SK-N-SH treated with all-trans-retinoic acid at 6 μM for 48 hours (cell line): ENCODE results near the gene UNKL.

ENCODE experiments used
- ATAC-seq: fragments of 200-7000 bp; cut with Tn5 transposase; 3 replicates; pipeline ENCODE4 v1.9.1; 2020; ENCODE audit warnings: mild to moderate bottlenecking, moderate library complexity
- ARNTL ChIP-seq: fragments of 450-650 bp; formaldehyde crosslinking; IDR thresholded peaks from 2 replicates; pipeline ENCODE4 v1.5.0; 2020; ENCODE audit warnings: low read depth, mild to moderate bottlenecking, moderate library complexity, borderline replicate concordance
- BACH2 ChIP-seq: fragments of 250-450 bp; sonication (Bioruptor Pico); IDR thresholded peaks from 2 replicates; pipeline ENCODE4 v1.9.0; 2021; ENCODE audit warnings: mild to moderate bottlenecking, borderline replicate concordance
- CSDC2 ChIP-seq: fragments of 250-450 bp; sonication (Bioruptor Pico); IDR thresholded peaks from 2 replicates; pipeline ENCODE4 v1.5.0; 2020; ENCODE audit warnings: mild to moderate bottlenecking, moderate library complexity
- ESRRG ChIP-seq: fragments of 250-450 bp; sonication (Bioruptor Pico); IDR thresholded peaks from 2 replicates; pipeline ENCODE4 v1.6.1; 2021; ENCODE audit warnings: mild to moderate bottlenecking
- GLIS3 ChIP-seq: fragments of 250-450 bp; sonication (Bioruptor Pico); IDR thresholded peaks from 2 replicates; pipeline ENCODE4 v1.5.0; 2020; ENCODE audit warnings: mild to moderate bottlenecking, moderate library complexity
- OSR1 ChIP-seq: fragments of 250-450 bp; sonication (Bioruptor Pico); IDR thresholded peaks from 2 replicates; pipeline ENCODE4 v1.8.0; 2022; ENCODE audit warnings: moderate library complexity, mild to moderate bottlenecking, inconsistent platforms
- PPARA ChIP-seq: fragments of 250-450 bp; sonication (Bioruptor Pico); IDR thresholded peaks from 2 replicates; pipeline ENCODE4 v1.5.0; 2020; ENCODE audit warnings: mild to moderate bottlenecking, borderline replicate concordance
- SNAI2 ChIP-seq: fragments of 250-450 bp; sonication (Bioruptor Pico); IDR thresholded peaks from 2 replicates; pipeline ENCODE4 v1.5.0; 2020; ENCODE audit warnings: mild to moderate bottlenecking, moderate library complexity
- TOX ChIP-seq: fragments of 250-450 bp; sonication (Bioruptor Pico); IDR thresholded peaks from 2 replicates; pipeline ENCODE4 v1.8.0; 2021; ENCODE audit warnings: mild to moderate bottlenecking, moderate library complexity, borderline replicate concordance
- ZC3H10 ChIP-seq: fragments of 250-450 bp; sonication (Bioruptor Pico); IDR thresholded peaks from 2 replicates; pipeline ENCODE4 v1.5.1; 2021; ENCODE audit warnings: mild to moderate bottlenecking, moderate library complexity
- ZFP3 ChIP-seq: fragments of 250-450 bp; sonication (Bioruptor Pico); IDR thresholded peaks from 2 replicates; pipeline ENCODE4 v1.5.0; 2020; ENCODE audit warnings: mild to moderate bottlenecking, moderate library complexity
- ZFP30 ChIP-seq: fragments of 450-650 bp; formaldehyde crosslinking; IDR thresholded peaks from 2 replicates; pipeline ENCODE4 v1.5.0; 2022; ENCODE audit warnings: mild to moderate bottlenecking, moderate library complexity
- ZNF565 ChIP-seq: fragments of 450-650 bp; formaldehyde crosslinking; conservative IDR thresholded peaks from 2 replicates; pipeline ENCODE4 v1.5.0; 2020; ENCODE audit warnings: low read depth, mild to moderate bottlenecking, moderate library complexity
- ZNF70 ChIP-seq: fragments of 450-650 bp; formaldehyde crosslinking; IDR thresholded peaks from 2 replicates; pipeline ENCODE4 v1.5.0; 2020; ENCODE audit warnings: mild to moderate bottlenecking, moderate library complexity
- ZNF8 ChIP-seq: fragments of 450-650 bp; formaldehyde crosslinking; IDR thresholded peaks from 2 replicates; pipeline ENCODE4 v1.5.0; 2020; ENCODE audit warnings: mild to moderate bottlenecking, moderate library complexity
- TF ChIP-seq, protein P1 (sequence below): fragments of 250-450 bp; sonication (Bioruptor Pico); IDR thresholded peaks from 2 replicates; pipeline ENCODE4 v1.5.0; 2020; ENCODE audit warnings: mild to moderate bottlenecking, moderate library complexity
- TF ChIP-seq, protein P2 (sequence below): fragments of 250-450 bp; sonication (Bioruptor Pico); IDR thresholded peaks from 2 replicates; pipeline ENCODE4 v1.5.1; 2020; ENCODE audit warnings: low read depth, mild to moderate bottlenecking, moderate library complexity
- TF ChIP-seq, protein P3 (sequence below): fragments of 250-450 bp; sonication (Bioruptor Pico); IDR thresholded peaks from 2 replicates; pipeline ENCODE4 v1.8.0; 2021; ENCODE audit warnings: low read depth, mild to moderate bottlenecking, moderate library complexity, borderline replicate concordance
- TF ChIP-seq, protein P4 (sequence below): fragments of 250-450 bp; sonication (Bioruptor Pico); IDR thresholded peaks from 2 replicates; pipeline ENCODE4 v1.5.1; 2021; ENCODE audit warnings: mild to moderate bottlenecking, moderate library complexity
- TF ChIP-seq, protein P5 (sequence below): fragments of 250-450 bp; sonication (Bioruptor Pico); IDR thresholded peaks from 2 replicates; pipeline ENCODE4 v1.8.0; 2020; ENCODE audit warnings: mild to moderate bottlenecking, moderate library complexity, borderline replicate concordance

Gene UNKL

DNA sequence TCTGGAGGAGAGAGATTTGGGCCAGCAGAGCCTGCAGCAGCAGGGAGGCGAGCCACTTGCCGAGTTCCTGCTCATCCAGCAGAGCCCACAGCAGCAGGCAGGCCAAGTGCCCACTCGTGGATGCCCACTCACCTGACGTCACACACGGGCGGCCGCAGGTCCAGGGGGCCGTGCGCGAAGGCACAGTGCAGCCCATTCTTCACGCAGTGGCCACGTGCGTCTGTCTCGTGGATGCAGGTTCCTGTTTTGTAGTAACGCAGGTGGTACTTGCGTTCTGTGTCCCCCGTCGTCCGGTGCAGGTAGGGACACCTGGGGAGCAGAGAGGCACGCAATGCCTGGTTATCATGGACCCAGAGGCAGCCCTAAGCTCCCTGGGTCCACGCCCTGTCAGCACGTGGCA is 11.5 kb downstream of the UNKL start:
- ATAC-seq, result no peak
- TF ChIP-seq GLIS3 (CRISPR knock-in tag) (no peak), BACH2 (CRISPR knock-in tag) (no peak), PPARA (CRISPR knock-in tag) (no peak), ESRRG (no peak), ZNF565 (CRISPR knock-in tag) (no peak), CSDC2 (no peak), ZNF8 (CRISPR knock-in tag) (no peak)
- TF ChIP-seq, protein P1, sequence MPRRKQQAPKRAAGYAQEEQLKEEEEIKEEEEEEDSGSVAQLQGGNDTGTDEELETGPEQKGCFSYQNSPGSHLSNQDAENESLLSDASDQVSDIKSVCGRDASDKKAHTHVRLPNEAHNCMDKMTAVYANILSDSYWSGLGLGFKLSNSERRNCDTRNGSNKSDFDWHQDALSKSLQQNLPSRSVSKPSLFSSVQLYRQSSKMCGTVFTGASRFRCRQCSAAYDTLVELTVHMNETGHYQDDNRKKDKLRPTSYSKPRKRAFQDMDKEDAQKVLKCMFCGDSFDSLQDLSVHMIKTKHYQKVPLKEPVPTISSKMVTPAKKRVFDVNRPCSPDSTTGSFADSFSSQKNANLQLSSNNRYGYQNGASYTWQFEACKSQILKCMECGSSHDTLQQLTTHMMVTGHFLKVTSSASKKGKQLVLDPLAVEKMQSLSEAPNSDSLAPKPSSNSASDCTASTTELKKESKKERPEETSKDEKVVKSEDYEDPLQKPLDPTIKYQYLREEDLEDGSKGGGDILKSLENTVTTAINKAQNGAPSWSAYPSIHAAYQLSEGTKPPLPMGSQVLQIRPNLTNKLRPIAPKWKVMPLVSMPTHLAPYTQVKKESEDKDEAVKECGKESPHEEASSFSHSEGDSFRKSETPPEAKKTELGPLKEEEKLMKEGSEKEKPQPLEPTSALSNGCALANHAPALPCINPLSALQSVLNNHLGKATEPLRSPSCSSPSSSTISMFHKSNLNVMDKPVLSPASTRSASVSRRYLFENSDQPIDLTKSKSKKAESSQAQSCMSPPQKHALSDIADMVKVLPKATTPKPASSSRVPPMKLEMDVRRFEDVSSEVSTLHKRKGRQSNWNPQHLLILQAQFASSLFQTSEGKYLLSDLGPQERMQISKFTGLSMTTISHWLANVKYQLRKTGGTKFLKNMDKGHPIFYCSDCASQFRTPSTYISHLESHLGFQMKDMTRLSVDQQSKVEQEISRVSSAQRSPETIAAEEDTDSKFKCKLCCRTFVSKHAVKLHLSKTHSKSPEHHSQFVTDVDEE (CRISPR knock-in tag), result no peak

DNA sequence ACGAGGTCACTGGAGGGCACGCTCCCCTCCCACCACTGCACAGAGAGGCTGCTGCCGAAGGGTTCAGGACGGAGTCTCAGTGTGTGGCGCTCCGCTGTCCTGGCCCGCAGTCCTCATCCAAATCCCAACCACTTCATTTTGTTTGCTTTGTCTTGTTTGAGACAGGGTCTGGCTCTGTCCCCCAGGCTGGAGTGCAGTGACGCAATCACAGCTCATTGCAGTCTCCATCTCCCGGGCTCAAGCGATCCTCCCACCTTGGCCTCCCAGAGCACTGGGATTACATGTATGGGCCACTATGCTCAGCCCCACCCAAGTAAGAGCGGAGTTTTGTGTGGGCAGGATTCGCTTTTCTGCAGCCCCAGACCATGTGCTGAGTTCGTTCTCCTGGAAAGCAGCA is 12.7 kb downstream of the UNKL start:
- ATAC-seq, result no peak
- TF ChIP-seq ARNTL, result no peak
- TF ChIP-seq ZC3H10 (CRISPR knock-in tag), result no peak
- TF ChIP-seq, protein P1 (CRISPR knock-in tag), result no peak
- no peak for TF ChIP-seq SNAI2 (CRISPR knock-in tag)
- TF ChIP-seq, protein P2, sequence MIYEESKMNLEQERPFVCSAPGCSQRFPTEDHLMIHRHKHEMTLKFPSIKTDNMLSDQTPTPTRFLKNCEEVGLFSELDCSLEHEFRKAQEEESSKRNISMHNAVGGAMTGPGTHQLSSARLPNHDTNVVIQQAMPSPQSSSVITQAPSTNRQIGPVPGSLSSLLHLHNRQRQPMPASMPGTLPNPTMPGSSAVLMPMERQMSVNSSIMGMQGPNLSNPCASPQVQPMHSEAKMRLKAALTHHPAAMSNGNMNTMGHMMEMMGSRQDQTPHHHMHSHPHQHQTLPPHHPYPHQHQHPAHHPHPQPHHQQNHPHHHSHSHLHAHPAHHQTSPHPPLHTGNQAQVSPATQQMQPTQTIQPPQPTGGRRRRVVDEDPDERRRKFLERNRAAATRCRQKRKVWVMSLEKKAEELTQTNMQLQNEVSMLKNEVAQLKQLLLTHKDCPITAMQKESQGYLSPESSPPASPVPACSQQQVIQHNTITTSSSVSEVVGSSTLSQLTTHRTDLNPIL (CRISPR knock-in tag), result no peak
- TF ChIP-seq ZFP30, result no peak
- no peak for TF ChIP-seq OSR1 (CRISPR knock-in tag)
- TF ChIP-seq, protein P3, sequence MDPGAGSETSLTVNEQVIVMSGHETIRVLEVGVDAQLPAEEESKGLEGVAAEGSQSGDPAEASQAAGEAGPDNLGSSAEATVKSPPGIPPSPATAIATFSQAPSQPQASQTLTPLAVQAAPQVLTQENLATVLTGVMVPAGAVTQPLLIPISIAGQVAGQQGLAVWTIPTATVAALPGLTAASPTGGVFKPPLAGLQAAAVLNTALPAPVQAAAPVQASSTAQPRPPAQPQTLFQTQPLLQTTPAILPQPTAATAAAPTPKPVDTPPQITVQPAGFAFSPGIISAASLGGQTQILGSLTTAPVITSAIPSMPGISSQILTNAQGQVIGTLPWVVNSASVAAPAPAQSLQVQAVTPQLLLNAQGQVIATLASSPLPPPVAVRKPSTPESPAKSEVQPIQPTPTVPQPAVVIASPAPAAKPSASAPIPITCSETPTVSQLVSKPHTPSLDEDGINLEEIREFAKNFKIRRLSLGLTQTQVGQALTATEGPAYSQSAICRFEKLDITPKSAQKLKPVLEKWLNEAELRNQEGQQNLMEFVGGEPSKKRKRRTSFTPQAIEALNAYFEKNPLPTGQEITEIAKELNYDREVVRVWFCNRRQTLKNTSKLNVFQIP (CRISPR knock-in tag), result no peak
- no peak for TF ChIP-seq ESRRG
- no peak for TF ChIP-seq BACH2 (CRISPR knock-in tag)
- no peak for TF ChIP-seq GLIS3 (CRISPR knock-in tag)
- TF ChIP-seq, protein P4, sequence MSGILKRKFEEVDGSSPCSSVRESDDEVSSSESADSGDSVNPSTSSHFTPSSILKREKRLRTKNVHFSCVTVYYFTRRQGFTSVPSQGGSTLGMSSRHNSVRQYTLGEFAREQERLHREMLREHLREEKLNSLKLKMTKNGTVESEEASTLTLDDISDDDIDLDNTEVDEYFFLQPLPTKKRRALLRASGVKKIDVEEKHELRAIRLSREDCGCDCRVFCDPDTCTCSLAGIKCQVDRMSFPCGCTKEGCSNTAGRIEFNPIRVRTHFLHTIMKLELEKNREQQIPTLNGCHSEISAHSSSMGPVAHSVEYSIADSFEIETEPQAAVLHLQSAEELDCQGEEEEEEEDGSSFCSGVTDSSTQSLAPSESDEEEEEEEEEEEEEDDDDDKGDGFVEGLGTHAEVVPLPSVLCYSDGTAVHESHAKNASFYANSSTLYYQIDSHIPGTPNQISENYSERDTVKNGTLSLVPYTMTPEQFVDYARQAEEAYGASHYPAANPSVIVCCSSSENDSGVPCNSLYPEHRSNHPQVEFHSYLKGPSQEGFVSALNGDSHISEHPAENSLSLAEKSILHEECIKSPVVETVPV (CRISPR knock-in tag), result no peak
- TF ChIP-seq ZFP3 (CRISPR knock-in tag), result no peak
- no peak for TF ChIP-seq PPARA (CRISPR knock-in tag)
- no peak for TF ChIP-seq ZNF70
- no peak for TF ChIP-seq CSDC2
- TF ChIP-seq, protein P5, sequence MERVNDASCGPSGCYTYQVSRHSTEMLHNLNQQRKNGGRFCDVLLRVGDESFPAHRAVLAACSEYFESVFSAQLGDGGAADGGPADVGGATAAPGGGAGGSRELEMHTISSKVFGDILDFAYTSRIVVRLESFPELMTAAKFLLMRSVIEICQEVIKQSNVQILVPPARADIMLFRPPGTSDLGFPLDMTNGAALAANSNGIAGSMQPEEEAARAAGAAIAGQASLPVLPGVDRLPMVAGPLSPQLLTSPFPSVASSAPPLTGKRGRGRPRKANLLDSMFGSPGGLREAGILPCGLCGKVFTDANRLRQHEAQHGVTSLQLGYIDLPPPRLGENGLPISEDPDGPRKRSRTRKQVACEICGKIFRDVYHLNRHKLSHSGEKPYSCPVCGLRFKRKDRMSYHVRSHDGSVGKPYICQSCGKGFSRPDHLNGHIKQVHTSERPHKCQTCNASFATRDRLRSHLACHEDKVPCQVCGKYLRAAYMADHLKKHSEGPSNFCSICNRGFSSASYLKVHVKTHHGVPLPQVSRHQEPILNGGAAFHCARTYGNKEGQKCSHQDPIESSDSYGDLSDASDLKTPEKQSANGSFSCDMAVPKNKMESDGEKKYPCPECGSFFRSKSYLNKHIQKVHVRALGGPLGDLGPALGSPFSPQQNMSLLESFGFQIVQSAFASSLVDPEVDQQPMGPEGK (CRISPR knock-in tag), result no peak
- TF ChIP-seq TOX (CRISPR knock-in tag), result no peak
- TF ChIP-seq ZNF8 (CRISPR knock-in tag), result no peak
